Endothelial cell of umbilical vein (primary cell): ENCODE measurements around the gene CHN1. TPM values are rescaled to one million over a fixed set of nuclear protein-coding genes. Genes with fewer than 3 reads are reported as not detected.
A peak's percentile ranks its signal among the peaks of the same experiment; 100 is the strongest.

ENCODE experiments used
- BruUV-seq: library from RNA; stranded (reverse); fragments of 400-500 nt; replicated peaks from 2 replicates; lab custom pipeline; 2021; lab: Mats Ljungman, UMichigan
- CTCF ChIA-PET: fragments of 300-600, 350-600 bp; sonication (Branson Sonifier 250); formaldehyde crosslinking; loops from one replicate; lab custom pipeline; 2021; ENCODE audit warnings: antibody characterized with exemption, inconsistent platforms; lab: Charles Lee
- POLR2A ChIA-PET: fragments of 300-600, 350-600 bp; sonication (Branson Sonifier 250); formaldehyde crosslinking; loops from one replicate; lab custom pipeline; 2021; ENCODE audit warnings: antibody characterized with exemption, inconsistent platforms; lab: Charles Lee
- DNase-seq: peaks from one replicate; pipeline ENCODE4 v3.0.0-alpha.2; 2011; ENCODE audit warnings: low read depth, low spot score
- FAIRE-seq: peaks from 2 replicates; lab custom pipeline; 2011; peaks lifted over from hg19 to GRCh38; lab: Jason Lieb, UNC
- H2AFZ ChIP-seq: 2 replicates; pipeline ENCODE4 v1.6.0; 2012; ENCODE audit warnings: low read depth, low read length, control low read depth, inconsistent platforms
- H3K27ac ChIP-seq: 2 replicates; pipeline ENCODE4 v1.5.1; 2011; ENCODE audit warnings: low read depth, mild to moderate bottlenecking, control low read depth, low read length, moderate library complexity; ENCODE audit not compliant: insufficient read depth
- H3K27me3 ChIP-seq, 2 experiments: 2 replicates each; pipeline versions ENCODE4 v1.6.0 to v1.6.1; 2011; ENCODE audit warnings: low read length in 2 of 2, mixed read lengths in 1 of 2; ENCODE audit not compliant: control insufficient read depth in 2 of 2, insufficient read depth in 2 of 2
- H3K36me3 ChIP-seq, 2 experiments: 2 replicates in 1 of 2; 3 replicates in 1 of 2; pipeline ENCODE4 v1.5.1; 2011; ENCODE audit warnings: low read length in 2 of 2, mild to moderate bottlenecking in 1 of 2, moderate library complexity in 1 of 2; ENCODE audit not compliant: control insufficient read depth in 2 of 2, insufficient read depth in 2 of 2; ENCODE audit errors: extremely low read depth in 1 of 2
- H3K4me1 ChIP-seq: 3 replicates; pipeline ENCODE4 v1.5.1; 2011; ENCODE audit warnings: mild to moderate bottlenecking, low read length; ENCODE audit not compliant: control insufficient read depth, insufficient read depth; ENCODE audit errors: extremely low read depth
- H3K4me2 ChIP-seq: 2 replicates; pipeline ENCODE4 v1.6.1; 2011; ENCODE audit warnings: low read length, control low read depth, mixed read lengths; ENCODE audit not compliant: insufficient read depth
- H3K4me3 ChIP-seq, 3 experiments: fragments of 200-600 bp in 1 of 3; sonication (generic), shearing (Covaris generic) in 1 of 3; replicated peaks in 1 of 3; 2 replicates each; pipeline ENCODE4 v1.5.1; 2011 to 2016; ENCODE audit warnings: control low read depth in 3 of 3, low read length in 3 of 3, mild to moderate bottlenecking in 2 of 3, inconsistent platforms in 1 of 3, low read depth in 1 of 3, moderate library complexity in 1 of 3; ENCODE audit not compliant: insufficient read depth in 1 of 3
- H3K79me2 ChIP-seq: 2 replicates; pipeline ENCODE4 v1.6.0; 2012; ENCODE audit warnings: low read length, inconsistent platforms; ENCODE audit not compliant: control insufficient read depth, insufficient read depth
- H3K9ac ChIP-seq: replicated peaks from 2 replicates; pipeline ENCODE3; 2011; ENCODE audit warnings: low read length, control low read depth; ENCODE audit not compliant: insufficient read depth; ENCODE audit errors: extremely low read depth
- H3K9me1 ChIP-seq: replicated peaks from 3 replicates; pipeline ENCODE4 v1.6.0; 2011; ENCODE audit warnings: mild to moderate bottlenecking, low read length; ENCODE audit not compliant: control insufficient read depth, insufficient read depth; ENCODE audit errors: extremely low read depth
- H3K9me3 ChIP-seq: replicated peaks from 2 replicates; pipeline ENCODE4 v1.5.1; 2012; ENCODE audit warnings: low read length, inconsistent platforms; ENCODE audit not compliant: control insufficient read depth, insufficient read depth
- H4K20me1 ChIP-seq: replicated peaks from 2 replicates; pipeline ENCODE3; 2011; ENCODE audit warnings: mild to moderate bottlenecking, low read length; ENCODE audit not compliant: control insufficient read depth, insufficient read depth; ENCODE audit errors: extremely low read depth
- CTCF ChIP-seq, 2 donors: IDR thresholded peaks; 1 replicate in 1 of 2; 2 replicates in 1 of 2; pipeline ENCODE4 v1.5.1; 2011; ENCODE audit warnings: low read length in 2 of 2, mild to moderate bottlenecking in 2 of 2, moderate library complexity in 2 of 2, control low read depth in 1 of 2, inconsistent platforms in 1 of 2, low read depth in 1 of 2; ENCODE audit not compliant: insufficient read depth in 1 of 2; ENCODE audit errors: extremely low read depth in 1 of 2
- EZH2 ChIP-seq: IDR thresholded peaks from 2 replicates; pipeline ENCODE4 v1.6.1; 2012; ENCODE audit warnings: borderline replicate concordance, low read depth, mild to moderate bottlenecking, moderate library complexity, low read length, inconsistent platforms; ENCODE audit not compliant: severe bottlenecking
- FOS ChIP-seq: IDR thresholded peaks from 2 replicates; pipeline ENCODE4 v1.6.1; 2011; ENCODE audit warnings: mild to moderate bottlenecking, low read length, moderate library complexity, borderline replicate concordance; ENCODE audit not compliant: insufficient read depth
- GATA2 ChIP-seq: IDR thresholded peaks from 2 replicates; pipeline ENCODE4 v1.7.0; 2011; ENCODE audit warnings: low read depth, mild to moderate bottlenecking, moderate library complexity, mixed read lengths, low read length; ENCODE audit not compliant: insufficient read length, insufficient read depth
- JUN ChIP-seq: IDR thresholded peaks from 2 replicates; pipeline ENCODE4 v1.6.1; 2011; ENCODE audit warnings: borderline replicate concordance, low read depth; ENCODE audit not compliant: insufficient read length, insufficient read depth
- MAX ChIP-seq: IDR thresholded peaks from 2 replicates; pipeline ENCODE4 v1.6.1; 2011; ENCODE audit not compliant: insufficient read depth, insufficient read length
- MYC ChIP-seq: IDR thresholded peaks from one replicate; pipeline ENCODE4 v1.6.1; 2011; ENCODE audit warnings: mild to moderate bottlenecking, low read depth, low read length
- POLR2A ChIP-seq: IDR thresholded peaks from 2 replicates; pipeline ENCODE4 v1.6.1; 2012; ENCODE audit warnings: low read depth, mild to moderate bottlenecking, control low read depth, low read length
- POLR2AphosphoS5 ChIP-seq: IDR thresholded peaks from 2 replicates; pipeline ENCODE4 v1.6.1; 2012; ENCODE audit warnings: low read depth, mild to moderate bottlenecking, control low read depth, low read length, moderate library complexity; ENCODE audit not compliant: insufficient read depth
- dilution Hi-C: fragments of 300-500 bp; cut with MboI; formaldehyde crosslinking; loops from one replicate; pipeline ENCODE4 v1.15.0; 2019; ENCODE audit warnings: low sequenced_read_pairs; ENCODE audit not compliant: extremely low pct_ligation_motif_present
- intact Hi-C: fragments of 100-400 bp; cut with micrococcal nuclease; formaldehyde crosslinking; loops from one replicate; pipeline ENCODE4 v1.10.0; 2022
- polyA plus RNA-seq, 4 experiments: library from polyadenylated mRNA; depleted of rRNA in 3 of 4; stranded (reverse) in 3 of 4; unstranded in 1 of 4; fragments of >200 nt; gene quantifications; 2 replicates each; pipeline versions ENCODE4 v1.2.1 to v1.2.3, GENCODE V29; 2011 to 2012; ENCODE audit warnings: missing spikeins in 1 of 4
- total RNA-seq: library from RNA; stranded (reverse); gene quantifications from 2 replicates; pipeline ENCODE4 v1.2.3, GENCODE V29; 2021

CHN1 gene
- total and polyA plus RNA-seq, 2 donors (not counting 3 experiments of a cell fraction or from before 2014, with no cell fraction given) = 23.3 to 24.9 TPM

- no peaks in the 10 kb centered on the region for H4K20me1 ChIP-seq
- ChIA-PET CTCF (interaction anchor here (0.9 to 2.0 kb wide), 4 partner anchors 13 to 174 kb away, joined by 4 to 5 read pairs (median 4); no protein-coding TSS in a partner anchor), POLR2A (no interaction called here)
- H3K36me3 ChIP-seq = peaks cover 3% of the 10 kb centered on the region in 2 experiments
- H3K4me1 ChIP-seq = no peaks in the 10 kb centered on the region
- H3K9me1 ChIP-seq = no peaks in the 10 kb centered on the region
- intact Hi-C loops (no loop called here), dilution Hi-C loops (no loop called here)
- no TSS peak for BruUV-seq
- no peak overlapping the region for H3K4me3 ChIP-seq
- no peak overlapping the region for H3K9ac ChIP-seq
- TF ChIP-seq CTCF (IDR thresholded peaks at IDR 0.05; ENCODE audit: extremely low read depth in 1 of 2, insufficient read depth in 1 of 2, low read depth in 1 of 2, low read length in 2 of 2) (no peak), MAX (no peak)
- H3K4me2 ChIP-seq = no peak overlapping the region
- H2AFZ ChIP-seq = no peak overlapping the region
- no peak overlapping the region for H3K27ac ChIP-seq
- FAIRE-seq (no peak), DNase-seq (no peak)
- H3K79me2 ChIP-seq = no peaks in the 10 kb centered on the region
- H3K9me3 ChIP-seq = no peaks in the 10 kb centered on the region
- H3K27me3 ChIP-seq = no peaks in the 10 kb centered on the region
Measured at GRCh38 chr2:174798801-174799200, 206.4 kb downstream of the CHN1 start.

GRCh38 chr2:174797781-174798276, 207.4 kb downstream of the CHN1 start:
- Histone ChIP-seq H3K9me3 (no peaks in the 10 kb centered on the region), H3K27me3 (no peaks in the 10 kb centered on the region), H3K4me1 (peaks cover 5% of the 10 kb centered on the region), H3K79me2 (no peaks in the 10 kb centered on the region), H3K9ac (no peak overlapping the region), H3K4me3 (no peak overlapping the region), H4K20me1 (no peaks in the 10 kb centered on the region), H3K9me1 (no peaks in the 10 kb centered on the region), H3K4me2 (no peak overlapping the region), H2AFZ (no peak overlapping the region), H3K36me3 (peaks cover 3% of the 10 kb centered on the region in 2 experiments), H3K27ac (no peak overlapping the region)
- no TSS peak for BruUV-seq
- POLR2A ChIA-PET = no interaction called here
- CTCF ChIA-PET = interaction anchor here (0.7 to 2.0 kb wide), 2 partner anchors 27 to 35 kb away, joined by 3 to 5 read pairs; no protein-coding TSS in a partner anchor
- FAIRE-seq (peak; percentile 53), DNase-seq (peak; percentile 78)
- intact Hi-C loops = no loop called here
- dilution Hi-C loops = no loop called here
- TF ChIP-seq GATA2 (no peak), CTCF (IDR thresholded peaks at IDR 0.05; ENCODE audit: extremely low read depth in 1 of 2, insufficient read depth in 1 of 2, low read depth in 1 of 2, low read length in 2 of 2) (no peak), FOS (no peak), JUN (no peak), EZH2 (no peak), POLR2AphosphoS5 (no peak), POLR2A (no peak), MYC (no peak), MAX (no peak)
